HG03342 (cell line): Measurements from ENCODE around the gene HECTD1.
"Not testable (repeated sequence)": the region's sequence is repeated elsewhere in the genome, so short reads cannot be mapped to it uniquely, and the experiment has no call there.

Experiments used
- ATAC-seq: cut with Tn5 transposase; IDR thresholded peaks from one replicate; pipeline ENCODE4 v1.9.1; 2021; ENCODE audit warnings: mild to moderate bottlenecking, moderate library complexity; ENCODE audit not compliant: unreplicated experiment

HECTD1 gene

DNA sequence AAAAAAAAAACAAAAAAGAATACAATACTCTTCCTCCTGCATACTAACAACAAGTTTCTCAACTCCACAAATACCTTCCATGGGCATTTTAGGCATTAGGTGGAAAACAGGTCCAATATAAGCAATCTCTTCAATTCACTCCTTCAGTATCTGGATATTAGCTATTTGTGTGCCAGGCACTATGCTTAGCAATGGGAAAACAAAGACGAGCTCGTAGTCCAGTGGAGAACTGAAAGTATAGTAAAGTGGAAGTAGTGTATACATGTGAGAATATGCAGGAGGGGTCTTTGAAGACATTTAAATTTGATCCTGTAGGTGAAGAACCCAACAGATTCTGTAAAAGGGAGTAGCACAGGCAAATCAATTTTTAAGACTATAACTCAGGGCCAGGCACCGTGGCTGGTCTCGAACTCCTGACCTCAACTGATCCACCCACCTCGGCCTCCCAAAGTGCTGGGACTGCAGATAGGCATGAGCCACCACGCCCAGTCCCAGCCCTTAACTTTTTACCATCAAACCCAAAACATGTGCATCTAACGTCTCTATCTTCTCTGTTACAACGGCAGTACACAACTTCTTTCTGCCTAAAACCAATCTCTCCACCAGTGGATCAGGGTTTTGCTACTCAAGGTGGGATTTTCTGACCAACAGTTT, 10.6 kb downstream of the HECTD1 start:
- ATAC-seq: no peak

DNA sequence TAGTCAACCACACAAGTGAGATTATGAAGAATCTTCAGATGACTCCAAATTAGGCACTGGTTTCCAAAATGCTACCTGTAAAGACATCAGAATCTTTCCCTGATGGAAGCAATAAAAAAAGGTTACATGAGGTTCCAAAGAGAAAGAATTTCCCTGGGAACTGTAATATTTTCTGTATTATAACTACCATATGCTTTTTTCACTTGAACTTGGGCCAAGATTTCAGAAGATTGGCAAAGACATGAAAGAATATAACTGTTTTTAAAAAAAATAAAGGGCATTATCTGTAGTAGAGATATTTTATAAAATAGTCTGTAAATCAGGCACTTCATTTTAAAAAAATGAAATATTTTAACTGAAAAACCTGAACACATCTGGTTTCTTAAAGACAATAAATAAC, 12.9 kb downstream of the HECTD1 start:
- ATAC-seq: no peak

DNA sequence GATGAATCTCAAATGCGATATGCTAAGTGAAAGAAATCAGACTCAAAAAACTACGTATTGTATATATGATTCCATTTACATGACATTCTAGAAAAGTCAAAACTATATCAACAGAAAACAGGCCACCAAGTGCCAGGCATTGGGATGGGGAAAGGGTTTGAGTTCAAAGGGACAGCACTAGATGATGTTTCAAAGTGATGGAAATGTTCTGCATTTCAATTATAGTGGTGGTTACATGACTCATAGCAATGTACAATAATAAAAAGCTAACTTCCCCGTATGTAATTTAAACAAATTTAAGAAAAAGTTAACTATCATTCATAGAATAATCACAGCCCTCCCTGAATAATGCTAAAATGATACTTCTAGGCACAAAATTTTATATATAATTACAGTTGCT, 13.5 kb downstream of the HECTD1 start:
- no peak for ATAC-seq

DNA sequence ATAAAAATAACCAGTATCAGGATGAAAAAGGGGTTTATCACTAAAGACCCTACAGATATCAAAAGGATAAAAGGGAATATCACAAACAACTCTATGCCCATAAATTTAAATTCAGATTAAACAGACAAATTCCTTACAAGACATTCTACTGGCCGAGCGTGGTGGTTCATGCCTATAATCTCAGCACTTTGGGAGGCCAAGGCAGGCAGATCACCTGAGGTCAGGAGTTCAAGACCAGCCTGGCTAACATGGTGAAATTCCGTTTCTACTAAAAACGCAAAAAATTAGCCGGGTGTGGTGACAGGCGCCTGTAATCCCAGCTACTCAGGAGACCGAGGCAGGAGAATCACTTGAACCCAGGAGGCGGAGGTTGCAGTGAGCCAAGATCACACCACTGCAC, 15.0 kb downstream of the HECTD1 start:
- ATAC-seq: not testable (repeated sequence)

DNA sequence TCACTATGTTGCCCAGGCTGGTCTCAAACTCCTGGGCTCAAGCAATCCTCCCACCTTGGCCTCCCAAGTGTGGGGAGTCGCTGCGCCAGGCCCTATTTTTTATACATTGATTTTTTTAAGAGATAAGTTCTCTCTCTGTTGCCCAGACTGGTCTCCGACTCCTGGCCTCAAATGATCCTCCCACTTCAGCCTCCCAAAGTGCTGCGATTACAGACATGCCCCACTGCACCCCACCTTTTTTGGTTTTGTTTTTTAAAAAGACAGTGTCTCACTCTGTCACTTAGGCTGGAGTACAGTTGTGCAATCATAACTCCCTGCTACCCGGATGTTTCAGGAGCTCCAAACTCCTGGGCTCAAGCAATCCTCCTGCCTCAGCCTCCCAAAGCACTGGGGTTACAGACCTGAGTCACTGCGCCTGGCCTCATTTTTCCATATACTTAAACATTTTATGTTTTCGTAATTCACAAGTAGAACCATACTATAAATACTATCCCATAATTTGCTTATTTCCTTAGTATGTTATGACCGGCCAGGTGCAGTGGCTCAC, 16.8 kb downstream of the HECTD1 start:
- ATAC-seq: no peak

DNA sequence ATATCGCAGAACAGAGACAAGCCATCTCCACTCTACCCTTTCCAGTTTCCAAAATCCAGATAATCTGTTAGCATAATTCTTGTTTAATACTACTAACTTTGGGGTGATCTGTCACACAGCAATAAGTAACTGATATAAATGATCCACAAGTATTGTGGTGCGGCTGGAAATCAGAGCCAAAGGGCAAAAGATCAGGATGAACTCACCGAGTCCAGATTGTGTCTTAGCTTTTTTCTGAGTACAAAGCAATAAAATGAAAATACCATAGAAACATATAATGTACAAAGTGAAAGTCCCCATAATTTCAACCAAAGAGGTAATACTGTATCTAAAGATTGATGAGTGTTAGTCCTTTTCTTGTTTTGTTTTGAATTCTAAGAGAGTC, 17.4 kb downstream of the HECTD1 start:
- ATAC-seq: no peak

DNA sequence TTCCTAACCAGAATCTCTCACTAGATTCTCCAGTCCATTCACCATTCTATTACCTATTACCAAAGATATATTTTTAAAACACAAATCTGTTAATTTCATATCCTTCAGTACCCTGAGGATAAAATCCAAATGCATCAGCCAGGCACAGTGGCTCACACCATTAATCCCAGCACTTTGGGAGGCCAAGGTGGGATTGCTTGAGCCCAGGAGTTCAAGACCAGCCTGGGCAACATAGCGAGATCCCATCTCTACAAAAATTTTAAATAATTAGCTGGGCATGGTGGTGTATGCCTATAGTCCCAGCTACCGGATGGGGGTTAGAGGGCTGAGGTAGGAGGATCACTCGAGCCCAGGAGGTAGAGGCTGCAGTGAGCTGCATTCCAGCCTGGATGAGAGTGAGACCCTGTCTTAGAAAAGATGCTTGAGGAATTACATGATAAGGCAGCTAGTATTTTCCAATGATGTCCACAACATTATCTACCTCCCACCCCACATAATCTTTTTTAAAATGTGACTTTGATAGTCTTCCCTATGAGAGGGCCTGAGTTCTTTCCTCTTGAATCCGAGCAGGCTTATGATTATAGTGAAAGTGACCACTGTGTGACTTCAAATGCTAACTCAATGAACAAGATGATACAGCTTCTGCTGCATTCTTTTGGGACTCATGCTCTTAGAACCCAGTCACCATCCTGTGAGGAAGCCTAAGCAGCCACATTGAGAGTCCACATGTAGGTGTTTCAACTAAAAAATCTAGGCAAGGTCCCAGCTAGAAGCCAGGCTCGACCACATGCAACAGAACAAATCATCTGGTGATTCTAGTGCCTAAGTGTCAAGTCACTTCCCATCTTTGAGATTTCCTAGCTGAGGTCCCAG, 18.0 kb downstream of the HECTD1 start:
- ATAC-seq: no peak

DNA sequence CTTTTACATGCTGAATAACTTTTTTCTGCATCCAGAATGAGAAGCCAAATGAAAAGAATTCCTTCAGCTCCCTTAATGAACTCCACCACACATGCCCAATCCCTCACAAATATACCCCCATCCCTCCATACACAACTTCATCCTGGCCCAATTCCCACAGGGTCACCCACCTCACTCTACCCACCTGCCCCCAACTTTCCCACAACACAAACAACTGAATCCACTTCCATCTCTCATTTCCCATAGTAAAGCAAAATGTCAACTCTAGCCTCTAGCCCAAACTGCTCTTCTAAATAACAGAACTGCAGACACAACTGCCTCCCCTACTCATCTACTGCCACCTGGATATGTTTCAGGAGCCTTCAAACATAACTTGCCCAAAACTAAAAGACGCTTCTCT, 18.8 kb downstream of the HECTD1 start:
- no peak for ATAC-seq

DNA sequence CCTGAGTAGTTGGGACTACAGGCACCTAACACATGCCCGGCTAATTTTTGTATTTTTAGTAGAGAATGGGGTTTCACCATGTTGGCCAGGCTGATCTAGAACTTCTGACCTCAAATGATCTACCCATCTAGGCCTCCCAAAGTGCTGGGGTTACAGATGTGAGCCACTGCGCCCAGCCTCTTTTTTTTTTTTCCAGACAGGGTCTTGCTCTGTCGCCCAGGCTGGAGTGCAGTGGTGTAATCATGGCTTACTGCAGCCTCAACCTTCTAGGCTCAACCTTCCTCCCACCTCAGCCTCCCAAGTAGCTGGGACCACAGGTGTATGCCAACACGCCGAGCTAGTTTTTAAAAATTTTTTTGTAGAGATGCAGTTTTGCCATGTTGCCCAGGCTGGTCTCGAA, 25.6 kb downstream of the HECTD1 start:
- ATAC-seq: not testable (repeated sequence)

DNA sequence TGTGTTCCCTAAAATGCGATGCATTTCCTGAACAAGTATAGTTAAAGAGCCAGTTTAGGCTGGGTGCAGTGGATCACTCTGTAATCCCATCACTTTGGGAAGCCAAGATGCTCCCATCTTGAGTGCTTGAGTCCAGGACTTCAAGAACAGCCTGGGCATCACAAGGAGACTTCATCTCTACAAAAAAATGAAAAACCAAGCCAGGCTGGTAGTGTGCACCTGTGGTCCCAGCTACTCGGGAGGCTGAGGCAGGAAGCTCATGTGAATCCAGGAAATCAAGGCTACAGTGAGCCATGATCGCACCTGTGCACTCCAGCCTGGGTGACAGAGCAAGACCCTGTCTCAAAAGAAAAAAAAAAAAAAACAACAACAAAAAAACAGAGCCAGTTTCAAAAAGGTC, 26.3 kb downstream of the HECTD1 start:
- ATAC-seq: no peak

DNA sequence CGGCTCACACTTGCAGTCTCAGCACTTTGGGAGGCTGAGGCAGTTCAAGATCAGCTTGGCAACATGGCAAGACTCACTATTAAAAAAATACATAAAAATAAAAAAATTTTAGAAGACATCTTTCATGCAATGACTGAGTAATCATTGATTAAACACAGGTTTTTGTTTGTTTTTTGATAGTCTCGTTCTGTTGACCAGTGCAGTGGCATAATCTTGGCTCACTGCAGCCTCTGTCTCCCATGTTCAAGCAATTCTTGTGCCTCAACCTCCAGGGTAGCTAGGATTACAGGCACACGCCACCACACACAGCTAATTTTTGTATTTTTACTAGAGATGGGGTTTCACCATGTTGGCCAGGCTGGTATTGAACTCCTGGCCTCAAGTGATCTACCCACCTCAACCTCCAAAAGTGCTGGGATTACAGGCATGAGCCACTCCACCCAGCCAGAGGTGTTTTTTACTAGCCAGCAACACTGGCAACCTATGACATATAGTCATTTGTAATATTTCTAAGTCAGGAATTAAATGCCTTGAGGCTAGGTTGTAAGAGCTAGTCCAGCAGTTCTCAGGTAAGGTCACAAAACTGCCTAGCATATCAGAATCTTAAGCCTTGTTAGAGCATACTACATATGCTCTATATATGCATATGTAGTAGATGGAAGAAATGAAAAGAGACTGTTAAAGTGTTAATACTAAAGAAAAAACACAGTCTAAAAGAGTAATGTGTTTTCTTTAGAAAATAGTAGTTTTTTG, 27.1 kb downstream of the HECTD1 start:
- no peak for ATAC-seq

DNA sequence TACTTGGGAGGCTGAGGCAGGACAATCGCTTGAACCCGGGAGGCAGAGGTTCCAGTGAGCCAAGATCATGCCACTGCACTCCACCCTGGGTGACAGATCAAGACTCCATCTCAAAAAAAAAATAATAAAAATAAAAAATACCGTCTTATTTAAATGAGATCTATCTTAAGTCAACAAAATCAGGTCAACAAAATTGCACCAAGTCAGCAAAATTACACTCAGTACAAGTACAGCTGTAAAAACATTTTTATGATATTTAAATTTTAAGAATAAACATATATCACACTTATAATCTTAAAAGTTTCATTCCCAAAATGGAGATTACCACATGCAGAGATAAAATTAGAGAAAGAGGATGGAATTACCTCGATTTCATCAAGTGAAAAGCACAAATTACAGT, 33.2 kb downstream of the HECTD1 start:
- ATAC-seq: no peak

DNA sequence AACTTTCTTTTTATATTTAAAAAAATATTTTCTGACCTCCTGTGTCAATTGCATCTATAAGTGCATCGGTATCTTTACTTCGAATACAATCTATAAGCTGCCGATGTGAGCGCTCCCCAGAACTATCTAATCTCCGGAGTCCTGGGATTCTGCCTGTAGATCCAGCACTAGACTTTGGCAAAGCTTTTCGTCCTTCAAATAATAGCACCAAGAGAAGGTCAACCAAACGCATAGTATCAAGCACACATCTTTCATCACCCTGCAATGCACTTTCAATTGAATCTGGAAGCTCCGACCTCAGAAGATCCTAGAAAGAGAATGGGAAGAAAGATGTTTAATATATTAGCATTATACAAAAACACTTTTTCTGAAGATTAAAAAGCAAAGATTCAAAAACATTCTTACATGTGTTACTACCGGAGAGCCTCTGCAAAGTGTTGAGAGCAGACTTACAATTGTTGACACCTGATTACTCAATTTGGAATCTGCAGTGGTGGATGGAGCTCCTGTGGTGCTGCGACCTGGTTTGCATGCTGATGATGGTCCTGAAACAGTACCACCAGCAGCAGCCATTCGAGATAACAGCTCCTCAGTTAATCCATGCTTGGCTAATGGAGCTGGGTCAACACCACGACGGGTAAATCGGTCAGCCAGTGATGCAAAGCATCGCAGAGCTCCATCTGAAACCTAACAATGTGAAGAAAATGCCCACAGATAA, 34.3 kb downstream of the HECTD1 start:
- ATAC-seq: no peak

DNA sequence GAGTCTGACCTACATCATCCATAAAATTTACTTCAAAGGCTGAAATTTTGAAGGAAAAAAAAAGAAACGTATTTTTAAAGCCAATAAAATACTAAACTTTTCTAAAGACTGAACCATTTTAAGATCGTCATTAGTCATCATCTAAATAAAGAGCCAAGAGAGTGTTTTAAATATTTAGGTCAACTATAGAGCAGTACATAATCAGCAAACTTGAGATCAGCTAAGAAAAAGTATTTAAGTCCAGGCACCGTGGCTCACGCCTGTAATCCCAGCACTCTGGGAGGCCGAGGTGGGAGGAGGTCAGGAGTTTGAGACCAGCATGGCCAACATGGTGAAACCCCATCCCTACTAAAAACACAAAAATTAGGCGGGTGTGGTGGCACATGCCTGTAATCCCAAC, 35.5 kb downstream of the HECTD1 start:
- no peak for ATAC-seq

DNA sequence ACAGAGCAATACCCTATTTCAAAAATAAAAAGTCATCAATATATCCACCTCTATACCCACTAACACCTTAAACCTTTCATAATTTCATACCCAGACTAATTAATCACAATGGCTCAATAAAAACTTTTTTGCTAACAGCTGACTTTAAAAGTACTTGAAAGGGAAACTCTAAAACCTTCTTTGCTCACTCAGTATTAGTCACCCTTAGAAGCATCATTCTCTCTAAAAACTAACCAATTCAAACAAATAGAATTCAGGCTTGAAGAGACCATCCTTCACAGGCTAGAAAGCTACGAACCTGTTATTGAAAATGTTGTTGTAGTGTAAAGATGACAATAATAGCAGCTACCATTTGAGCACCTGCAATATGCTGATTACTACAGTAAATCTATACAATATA, 37.2 kb downstream of the HECTD1 start:
- ATAC-seq: no peak

DNA sequence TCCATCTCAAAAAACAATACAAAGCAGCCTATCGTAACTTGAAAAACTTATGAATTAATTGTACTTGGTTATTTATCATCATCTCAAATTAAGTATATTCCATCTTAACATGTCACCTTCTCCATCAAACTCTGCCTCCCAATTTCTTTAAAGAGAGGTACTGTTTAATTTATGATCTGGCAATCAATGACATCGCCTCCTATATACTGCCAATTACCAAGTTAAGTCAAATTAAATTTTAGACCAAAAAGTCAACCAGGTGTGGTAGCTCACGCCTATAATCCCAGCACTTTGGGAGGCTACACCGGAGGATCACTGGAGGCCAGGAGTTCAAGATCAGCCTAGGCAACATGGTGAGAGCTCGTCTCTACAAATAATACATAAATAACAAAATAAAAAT, 37.7 kb downstream of the HECTD1 start:
- no peak for ATAC-seq

DNA sequence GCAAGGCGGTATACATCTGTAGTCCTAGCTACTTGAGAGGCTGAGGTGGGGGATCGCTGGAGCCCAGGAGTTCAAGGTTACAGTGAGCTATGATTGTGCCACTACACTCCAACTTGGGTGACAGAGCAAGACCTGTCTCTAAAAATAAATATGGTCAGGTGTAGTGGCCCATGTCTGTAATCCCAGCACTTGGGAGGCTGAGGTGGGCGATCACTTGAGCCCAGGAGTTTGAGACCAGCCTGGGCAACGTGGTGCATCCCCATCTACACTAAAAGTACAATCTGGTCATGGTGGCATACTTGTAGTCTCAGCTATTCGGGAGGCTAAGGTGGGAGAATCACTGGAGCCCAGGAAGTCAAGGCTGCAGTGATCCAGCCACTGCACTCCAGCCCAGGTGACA, 40.6 kb downstream of the HECTD1 start:
- no peak for ATAC-seq

DNA sequence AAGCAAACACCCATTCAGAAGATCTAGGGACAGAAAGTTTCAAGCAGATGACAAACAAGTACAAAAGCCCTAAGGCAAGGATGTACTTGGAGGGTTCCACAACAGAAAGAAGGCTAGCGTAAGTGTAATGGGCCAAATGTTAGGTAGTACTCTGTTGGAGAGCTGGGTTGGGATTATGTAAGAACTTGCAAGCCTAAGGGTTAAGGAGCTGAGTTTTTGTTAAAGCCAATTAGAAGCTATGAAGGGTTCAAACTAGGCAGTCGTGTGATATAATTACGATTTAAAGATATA, 41.4 kb downstream of the HECTD1 start:
- no peak for ATAC-seq

DNA sequence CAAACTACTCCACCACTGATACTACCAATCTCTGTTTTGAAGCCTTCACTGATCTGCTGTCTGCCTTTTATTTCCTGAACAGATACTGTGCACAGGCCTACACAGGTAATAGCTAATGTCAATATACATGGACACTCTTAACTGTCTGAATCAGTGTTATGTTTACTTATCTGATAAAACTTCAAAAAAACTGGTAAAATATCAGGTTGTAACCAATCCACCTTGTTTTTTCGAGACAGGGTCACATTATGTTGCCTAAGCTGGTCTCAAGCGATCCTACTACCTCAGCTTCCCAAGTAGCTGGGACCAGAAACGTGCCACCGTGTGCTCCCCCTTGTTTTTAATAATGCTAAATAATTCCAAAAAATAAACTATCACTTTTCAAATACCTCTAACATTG, 43.5 kb downstream of the HECTD1 start:
- ATAC-seq: no peak

DNA sequence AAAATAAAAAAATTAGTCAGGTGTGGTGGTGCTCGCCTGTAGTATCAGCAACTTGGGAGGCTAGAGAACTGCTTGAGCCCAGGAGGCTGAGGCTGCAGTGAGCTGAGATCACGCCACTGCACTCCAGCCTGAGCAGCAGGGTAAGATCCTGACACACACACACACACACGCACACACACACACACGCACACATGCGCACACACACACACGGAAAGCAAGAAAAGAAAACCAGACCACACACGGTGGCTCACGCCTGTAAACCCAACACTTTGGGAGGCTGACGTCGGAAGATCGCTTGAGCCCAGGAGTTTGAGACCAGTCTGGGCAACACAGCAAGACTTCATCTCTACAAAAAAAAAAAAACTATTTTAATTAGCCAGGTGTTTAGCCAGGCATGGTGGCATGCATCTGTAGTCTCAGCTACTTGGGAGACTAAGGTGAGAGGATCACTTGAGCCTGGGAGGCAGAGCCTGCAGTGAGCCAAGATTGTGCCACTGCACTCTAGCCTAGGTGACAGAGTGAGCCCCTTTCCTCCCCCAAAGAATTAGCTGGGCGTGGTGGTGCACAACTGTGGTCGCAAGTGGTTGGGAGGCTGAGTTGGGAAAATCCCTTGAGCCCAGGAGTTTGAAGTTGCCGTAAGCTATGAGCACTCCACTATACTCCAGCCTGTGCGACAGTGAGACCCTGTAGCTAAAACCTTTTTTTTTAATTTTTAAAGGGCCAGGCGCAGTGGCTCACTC, 44.5 kb downstream of the HECTD1 start:
- no peak for ATAC-seq
